ENCODE data around the gene RAPSN. TPM values are rescaled to one million over a fixed set of nuclear protein-coding genes. Genes with fewer than 3 reads are reported as not detected.

The RAPSN gene
- total and polyA plus RNA-seq, 2 experiments from 2014 or later = 0.17 to 0.23 TPM

- Histone ChIP-seq H3K36me3 (ENCODE audit: insufficient read depth) (no peaks in the 10 kb centered on the region), H3K27ac (ENCODE audit: low read depth) (no peak overlapping the region), H3K9me2 (ENCODE audit: insufficient read depth) (no peaks in the 10 kb centered on the region), H3F3A (replicated peaks; ENCODE audit: low read depth) (no peaks in the 10 kb centered on the region), H3K4me2 (no peak overlapping the region), H3K4me3 (no peak overlapping the region), H4K20me1 (replicated peaks; ENCODE audit: insufficient read depth) (no peaks in the 10 kb centered on the region), H2AFZ (no peak overlapping the region), H3K27me3 (ENCODE audit: insufficient read depth) (no peaks in the 10 kb centered on the region), H3K4me1 (ENCODE audit: insufficient read depth) (no peaks in the 10 kb centered on the region), H3K79me2 (replicated peaks; ENCODE audit: insufficient read depth) (no peaks in the 10 kb centered on the region)
- Mint-ChIP-seq H3K27me3 (ENCODE audit: insufficient read depth, low read depth, poor library complexity) (peaks cover 2% of the 10 kb centered on the region), H3K36me3 (ENCODE audit: low read depth) (no peaks in the 10 kb centered on the region), H3K4me1 (no peaks in the 10 kb centered on the region), H3K9me3 (no peaks in the 10 kb centered on the region; the same call in 2 of the 3 replicates), H3K4me3 (no peak overlapping the region), H3K27ac (no peak overlapping the region)
- DNase-seq (ENCODE audit: low spot score) = no peak
- TF ChIP-seq CREB1 (CRISPR knock-in tag; IDR thresholded peaks at IDR 0.05; ENCODE audit: low read depth) (no peak), JUNB (IDR thresholded peaks at IDR 0.05; ENCODE audit: unreplicated experiment) (no peak), EZH2phosphoT487 (IDR thresholded peaks at IDR 0.05; ENCODE audit: unreplicated experiment) (no peak), ETS1 (IDR thresholded peaks at IDR 0.05) (no peak), NANOG (IDR thresholded peaks at IDR 0.05; ENCODE audit: borderline replicate concordance) (no peak), ZNF114 (CRISPR knock-in tag; IDR thresholded peaks at IDR 0.05) (no peak), POLR2AphosphoS5 (IDR thresholded peaks at IDR 0.05; ENCODE audit: low read depth) (no peak), ZNF331 (CRISPR knock-in tag; IDR thresholded peaks at IDR 0.05; ENCODE audit: low read depth) (no peak), ZNF462 (CRISPR knock-in tag; IDR thresholded peaks at IDR 0.05) (no peak), EZH2 (IDR thresholded peaks at IDR 0.05; ENCODE audit: low read depth, unreplicated experiment) (no peak), STAT1 (IDR thresholded peaks at IDR 0.05; ENCODE audit: unreplicated experiment) (no peak)
- TF ChIP-seq, protein P1, sequence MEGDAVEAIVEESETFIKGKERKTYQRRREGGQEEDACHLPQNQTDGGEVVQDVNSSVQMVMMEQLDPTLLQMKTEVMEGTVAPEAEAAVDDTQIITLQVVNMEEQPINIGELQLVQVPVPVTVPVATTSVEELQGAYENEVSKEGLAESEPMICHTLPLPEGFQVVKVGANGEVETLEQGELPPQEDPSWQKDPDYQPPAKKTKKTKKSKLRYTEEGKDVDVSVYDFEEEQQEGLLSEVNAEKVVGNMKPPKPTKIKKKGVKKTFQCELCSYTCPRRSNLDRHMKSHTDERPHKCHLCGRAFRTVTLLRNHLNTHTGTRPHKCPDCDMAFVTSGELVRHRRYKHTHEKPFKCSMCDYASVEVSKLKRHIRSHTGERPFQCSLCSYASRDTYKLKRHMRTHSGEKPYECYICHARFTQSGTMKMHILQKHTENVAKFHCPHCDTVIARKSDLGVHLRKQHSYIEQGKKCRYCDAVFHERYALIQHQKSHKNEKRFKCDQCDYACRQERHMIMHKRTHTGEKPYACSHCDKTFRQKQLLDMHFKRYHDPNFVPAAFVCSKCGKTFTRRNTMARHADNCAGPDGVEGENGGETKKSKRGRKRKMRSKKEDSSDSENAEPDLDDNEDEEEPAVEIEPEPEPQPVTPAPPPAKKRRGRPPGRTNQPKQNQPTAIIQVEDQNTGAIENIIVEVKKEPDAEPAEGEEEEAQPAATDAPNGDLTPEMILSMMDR (conservative IDR thresholded peaks at IDR 0.05; ENCODE audit: low read depth in 2 of 2) = no peak
- TF ChIP-seq, protein P2, sequence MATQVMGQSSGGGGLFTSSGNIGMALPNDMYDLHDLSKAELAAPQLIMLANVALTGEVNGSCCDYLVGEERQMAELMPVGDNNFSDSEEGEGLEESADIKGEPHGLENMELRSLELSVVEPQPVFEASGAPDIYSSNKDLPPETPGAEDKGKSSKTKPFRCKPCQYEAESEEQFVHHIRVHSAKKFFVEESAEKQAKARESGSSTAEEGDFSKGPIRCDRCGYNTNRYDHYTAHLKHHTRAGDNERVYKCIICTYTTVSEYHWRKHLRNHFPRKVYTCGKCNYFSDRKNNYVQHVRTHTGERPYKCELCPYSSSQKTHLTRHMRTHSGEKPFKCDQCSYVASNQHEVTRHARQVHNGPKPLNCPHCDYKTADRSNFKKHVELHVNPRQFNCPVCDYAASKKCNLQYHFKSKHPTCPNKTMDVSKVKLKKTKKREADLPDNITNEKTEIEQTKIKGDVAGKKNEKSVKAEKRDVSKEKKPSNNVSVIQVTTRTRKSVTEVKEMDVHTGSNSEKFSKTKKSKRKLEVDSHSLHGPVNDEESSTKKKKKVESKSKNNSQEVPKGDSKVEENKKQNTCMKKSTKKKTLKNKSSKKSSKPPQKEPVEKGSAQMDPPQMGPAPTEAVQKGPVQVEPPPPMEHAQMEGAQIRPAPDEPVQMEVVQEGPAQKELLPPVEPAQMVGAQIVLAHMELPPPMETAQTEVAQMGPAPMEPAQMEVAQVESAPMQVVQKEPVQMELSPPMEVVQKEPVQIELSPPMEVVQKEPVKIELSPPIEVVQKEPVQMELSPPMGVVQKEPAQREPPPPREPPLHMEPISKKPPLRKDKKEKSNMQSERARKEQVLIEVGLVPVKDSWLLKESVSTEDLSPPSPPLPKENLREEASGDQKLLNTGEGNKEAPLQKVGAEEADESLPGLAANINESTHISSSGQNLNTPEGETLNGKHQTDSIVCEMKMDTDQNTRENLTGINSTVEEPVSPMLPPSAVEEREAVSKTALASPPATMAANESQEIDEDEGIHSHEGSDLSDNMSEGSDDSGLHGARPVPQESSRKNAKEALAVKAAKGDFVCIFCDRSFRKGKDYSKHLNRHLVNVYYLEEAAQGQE (IDR thresholded peaks at IDR 0.05; ENCODE audit: unreplicated experiment) = no peak
- ATAC-seq = no peak
Observed at GRCh38 chr11:47435687-47436086, 13.2 kb downstream of the RAPSN start.
